Mesenchymal stem cell (in vitro differentiated cells and primary cell): ENCODE results near the gene VWCE.
A peak's percentile ranks its signal among the peaks of the same experiment; 100 is the strongest.

Experiments used
- DNase-seq: peaks from one replicate; pipeline ENCODE4 v3.0.0-alpha.2; 2013
- H2AFZ ChIP-seq: one replicate; pipeline ENCODE4 v1.6.1; 2013; ENCODE audit warnings: low read depth, mild to moderate bottlenecking, control low read depth, inconsistent platforms, low read length, moderate library complexity
- H2AK5ac ChIP-seq: 2 replicates; pipeline ENCODE4 v1.6.1; 2013; ENCODE audit warnings: low read length, moderate library complexity, mild to moderate bottlenecking, inconsistent platforms; ENCODE audit not compliant: severe bottlenecking
- H2BK120ac ChIP-seq: one replicate; pipeline ENCODE4 v1.6.1; 2013; ENCODE audit warnings: low read depth, mild to moderate bottlenecking, inconsistent platforms, low read length, moderate library complexity
- H2BK12ac ChIP-seq, 2 experiments: one replicate each; pipeline ENCODE4 v1.6.1; 2013; ENCODE audit warnings: inconsistent platforms in 2 of 2, low read length in 2 of 2, mild to moderate bottlenecking in 2 of 2, moderate library complexity in 2 of 2, control low read depth in 1 of 2
- H2BK15ac ChIP-seq: one replicate; pipeline ENCODE4 v1.6.1; 2013; ENCODE audit warnings: mild to moderate bottlenecking, low read depth, inconsistent platforms; ENCODE audit not compliant: poor library complexity, severe bottlenecking
- H2BK5ac ChIP-seq: 2 replicates; pipeline ENCODE4 v1.6.1; 2013; ENCODE audit warnings: low read depth, mild to moderate bottlenecking, low read length, control low read depth, inconsistent platforms; ENCODE audit not compliant: poor library complexity, severe bottlenecking
- H3K14ac ChIP-seq, 2 experiments: one replicate each; pipeline ENCODE4 v1.6.1; 2013; ENCODE audit warnings: inconsistent platforms in 2 of 2, low read length in 2 of 2, control low read depth in 1 of 2, mild to moderate bottlenecking in 1 of 2, moderate library complexity in 1 of 2
- H3K18ac ChIP-seq, 2 experiments: one replicate each; pipeline ENCODE4 v1.6.1; 2013; ENCODE audit warnings: inconsistent platforms in 2 of 2, low read length in 2 of 2, control low read depth in 1 of 2, low read depth in 1 of 2, mild to moderate bottlenecking in 1 of 2
- H3K23ac ChIP-seq, 2 experiments: one replicate each; pipeline ENCODE4 v1.6.1; 2013; ENCODE audit warnings: inconsistent platforms in 2 of 2, low read length in 2 of 2, mild to moderate bottlenecking in 2 of 2, moderate library complexity in 2 of 2, control low read depth in 1 of 2
- H3K27ac ChIP-seq: 2 replicates; pipeline ENCODE4 v1.5.1; 2013; ENCODE audit warnings: mild to moderate bottlenecking, moderate library complexity, low read length, control low read depth, inconsistent platforms; ENCODE audit not compliant: poor library complexity, severe bottlenecking
- H3K27me3 ChIP-seq, 2 experiments: 2 replicates each; pipeline versions ENCODE4 v1.6.1 to v1.7.0; 2013; ENCODE audit warnings: low read length in 2 of 2, mild to moderate bottlenecking in 2 of 2, moderate library complexity in 2 of 2, control low read depth in 1 of 2, inconsistent platforms in 1 of 2; ENCODE audit not compliant: control insufficient read depth in 1 of 2, insufficient read depth in 1 of 2
- H3K36me3 ChIP-seq, 2 experiments: 2 replicates each; pipeline versions ENCODE4 v1.6.1 to v1.7.0; 2013; ENCODE audit warnings: low read length in 2 of 2, control low read depth in 1 of 2, inconsistent platforms in 1 of 2, low read depth in 1 of 2, mild to moderate bottlenecking in 1 of 2; ENCODE audit not compliant: insufficient read depth in 2 of 2, control insufficient read depth in 1 of 2
- H3K4ac ChIP-seq, 2 experiments: one replicate each; pipeline ENCODE4 v1.6.1; 2013; ENCODE audit warnings: inconsistent platforms in 2 of 2, low read length in 2 of 2, mild to moderate bottlenecking in 2 of 2, moderate library complexity in 2 of 2, control low read depth in 1 of 2, low read depth in 1 of 2
- H3K4me1 ChIP-seq: 2 replicates; pipeline ENCODE4 v1.6.1; 2013; ENCODE audit warnings: low read depth, low read length, control low read depth; ENCODE audit not compliant: control insufficient read depth, insufficient read depth
- H3K4me2 ChIP-seq: 2 replicates; pipeline ENCODE4 v1.6.1; 2013; ENCODE audit warnings: low read length, mild to moderate bottlenecking, inconsistent platforms; ENCODE audit not compliant: poor library complexity, severe bottlenecking
- H3K4me3 ChIP-seq, 2 experiments: 2 replicates each; pipeline versions ENCODE4 v1.5.1 to v1.7.0; 2013; ENCODE audit warnings: low read length in 2 of 2, mild to moderate bottlenecking in 2 of 2, control low read depth in 1 of 2, low read depth in 1 of 2; ENCODE audit not compliant: insufficient read depth in 1 of 2
- H3K79me1 ChIP-seq: replicated peaks from 2 replicates; pipeline ENCODE4 v1.6.1; 2013; ENCODE audit warnings: mild to moderate bottlenecking, control low read depth, low read length, inconsistent platforms; ENCODE audit not compliant: poor library complexity, severe bottlenecking
- H3K9ac ChIP-seq: 2 replicates; pipeline ENCODE4 v1.7.0; 2013; ENCODE audit warnings: mild to moderate bottlenecking, low read length, moderate library complexity
- H3K9me3 ChIP-seq: 2 replicates; pipeline ENCODE4 v1.7.0; 2013; ENCODE audit warnings: mild to moderate bottlenecking, low read length; ENCODE audit not compliant: control insufficient read depth
- H4K8ac ChIP-seq: one replicate; pipeline ENCODE4 v1.6.1; 2013; ENCODE audit warnings: inconsistent platforms, mild to moderate bottlenecking, low read length, moderate library complexity
- H4K91ac ChIP-seq: one replicate; pipeline ENCODE4 v1.6.1; 2013; ENCODE audit warnings: mild to moderate bottlenecking, low read length, inconsistent platforms
- WGBS: methylation state at CpG from one replicate; pipeline ENCODE4 v1.1.7; 2013; ENCODE audit warnings: mixed read lengths; 5-methylcytosine and 5-hydroxymethylcytosine counted together

Gene VWCE

GRCh38 chr11:61272731-61273130, 22.4 kb downstream of the VWCE start:
- Histone ChIP-seq H3K4me1 (peaks cover 5% of the 10 kb centered on the region), H2BK12ac (no peak overlapping the region), H3K79me1 (no peaks in the 10 kb centered on the region), H4K8ac (no peak overlapping the region), H3K4ac (no peak overlapping the region), H2BK120ac (no peak overlapping the region), H3K4me2 (no peak overlapping the region), H3K23ac (no peak overlapping the region), H3K18ac (no peak overlapping the region), H2BK15ac (no peak overlapping the region), H3K27ac (no peak overlapping the region), H3K36me3 (peaks cover 43 to 65% of the 10 kb centered on the region in 2 experiments), H2BK5ac (no peak overlapping the region), H3K27me3 (no peaks in the 10 kb centered on the region), H2AFZ (no peak overlapping the region), H3K4me3 (no peak overlapping the region), H3K9me3 (no peaks in the 10 kb centered on the region), H3K14ac (no peak overlapping the region), H2AK5ac (no peak overlapping the region), H4K91ac (no peak overlapping the region), H3K9ac (no peak overlapping the region)
- DNase-seq, result no peak
- 94% methylated on average over 3 of the region's 3 CpGs for WGBS

GRCh38 chr11:61270354-61271076, 24.6 kb downstream of the VWCE start:
- Histone ChIP-seq H3K4ac (no peak overlapping the region), H2BK12ac (no peak overlapping the region), H2BK15ac (no peak overlapping the region), H3K27me3 (no peaks in the 10 kb centered on the region), H3K4me2 (no peak overlapping the region), H4K91ac (no peak overlapping the region), H3K79me1 (no peaks in the 10 kb centered on the region), H3K27ac (no peak overlapping the region), H3K18ac (no peak overlapping the region), H2AK5ac (no peak overlapping the region), H3K23ac (no peak overlapping the region), H2BK5ac (no peak overlapping the region), H2AFZ (no peak overlapping the region), H3K14ac (no peak overlapping the region), H3K4me1 (peaks cover 5% of the 10 kb centered on the region), H4K8ac (no peak overlapping the region), H2BK120ac (no peak overlapping the region), H3K36me3 (peaks cover 40 to 56% of the 10 kb centered on the region in 2 experiments), H3K9me3 (no peaks in the 10 kb centered on the region), H3K4me3 (no peak overlapping the region), H3K9ac (peak overlapping the region; percentile 67)
- DNase-seq, result peak; percentile 21
- WGBS, result 90% methylated on average over 5 of the region's 7 CpGs

- Histone ChIP-seq H2BK120ac (no peak overlapping the region), H3K18ac (no peak overlapping the region), H3K4me2 (no peak overlapping the region), H3K79me1 (no peaks in the 10 kb centered on the region), H3K9ac (no peak overlapping the region), H2BK12ac (no peak overlapping the region), H4K8ac (no peak overlapping the region), H3K27me3 (no peaks in the 10 kb centered on the region), H2BK15ac (no peak overlapping the region), H3K4me1 (peaks cover 2% of the 10 kb centered on the region), H2AFZ (no peak overlapping the region), H3K4me3 (no peak overlapping the region), H3K27ac (no peak overlapping the region), H2BK5ac (no peak overlapping the region), H3K9me3 (no peaks in the 10 kb centered on the region), H4K91ac (no peak overlapping the region), H3K4ac (no peak overlapping the region), H3K36me3 (peaks cover 46 to 54% of the 10 kb centered on the region in 2 experiments), H3K14ac (no peak overlapping the region), H3K23ac (no peak overlapping the region), H2AK5ac (no peak overlapping the region)
- WGBS, result 91% methylated on average over 15 of the region's 15 CpGs
- no peak for DNase-seq
Observed at GRCh38 chr11:61268588-61269250, 26.4 kb downstream of the VWCE start.

GRCh38 chr11:61267437-61267841, 27.7 kb downstream of the VWCE start:
- WGBS, result 90% methylated on average over 6 of the region's 6 CpGs
- no peak overlapping the region for H2BK12ac ChIP-seq

More at GRCh38 chr11:61267437-61267841, 27.7 kb downstream of the VWCE start:
- Histone ChIP-seq H3K9ac (no peak overlapping the region), H3K27ac (no peak overlapping the region), H3K36me3 (peaks cover 42 to 60% of the 10 kb centered on the region in 2 experiments), H3K4ac (no peak overlapping the region), H2AFZ (no peak overlapping the region), H3K9me3 (no peaks in the 10 kb centered on the region), H3K4me2 (no peak overlapping the region), H3K79me1 (no peaks in the 10 kb centered on the region), H3K18ac (no peak overlapping the region), H4K91ac (no peak overlapping the region), H3K14ac (no peak overlapping the region), H2BK15ac (no peak overlapping the region), H3K4me1 (no peaks in the 10 kb centered on the region), H2BK5ac (no peak overlapping the region), H3K4me3 (no peak overlapping the region), H2AK5ac (no peak overlapping the region), H4K8ac (no peak overlapping the region), H2BK120ac (no peak overlapping the region), H3K27me3 (no peaks in the 10 kb centered on the region), H3K23ac (no peak overlapping the region)
- DNase-seq, result no peak
